ENCODE results near the gene PTPRK.

- TF ChIP-seq CTCF (conservative IDR thresholded peaks at IDR 0.05): no peak
- TF ChIP-seq EZH2 (IDR thresholded peaks at IDR 0.05; ENCODE audit: low read depth): no peak
Measured at GRCh38 chr6:127997496-127998164, 522.8 kb downstream of the PTPRK start.
